HL-60 (cell line): ENCODE measurements around the gene HS3ST2.
"Not testable (repeated sequence)": the region's sequence is repeated elsewhere in the genome, so short reads cannot be mapped to it uniquely, and the experiment has no call there.

ENCODE experiments used
- CTCF ChIP-seq: IDR thresholded peaks from one replicate; pipeline ENCODE4 v1.5.1; 2011; ENCODE audit warnings: low read length, control low read depth, inconsistent platforms; ENCODE audit not compliant: insufficient read depth
- GABPA ChIP-seq: IDR thresholded peaks from 2 replicates; pipeline ENCODE4 v1.6.1; 2012; ENCODE audit warnings: low read depth
- POLR2AphosphoS5 ChIP-seq: IDR thresholded peaks from 2 replicates; pipeline ENCODE4 v1.6.1; 2012; ENCODE audit warnings: low read depth
- REST ChIP-seq: IDR thresholded peaks from 2 replicates; pipeline ENCODE4 v1.6.1; 2012; ENCODE audit warnings: low read depth; ENCODE audit not compliant: insufficient replicate concordance

GRCh38 chr16:22939744-22940363 is 125.9 kb downstream of the HS3ST2 start:
- not testable (repeated sequence) for TF ChIP-seq POLR2AphosphoS5, CTCF, REST, GABPA
